GM12878 (cell line): ENCODE measurements around the gene DCAF5. TPM values are rescaled to one million over a fixed set of nuclear protein-coding genes. Genes with fewer than 3 reads are reported as not detected.

Experiments used
- ATAC-seq: fragments of 200-7000 bp; cut with Tn5 transposase; 3 replicates; pipeline ENCODE4 v1.9.1; 2020; ENCODE audit warnings: mild to moderate bottlenecking, moderate library complexity
- BruUV-seq: library from RNA; stranded (reverse); fragments of 400-500 nt; replicated peaks from 2 replicates; lab custom pipeline; 2021; lab: Mats Ljungman, UMichigan
- CTCF ChIA-PET: fragments of 300-600 bp; sonication (Branson Sonifier 250); formaldehyde crosslinking; extraction: SDS; loops from one replicate; lab custom pipeline; 2021; ENCODE audit warnings: inconsistent platforms; lab: Yijun Ruan, JAX
- POLR2A ChIA-PET: fragments of 350-600 bp; formaldehyde crosslinking; extraction: SDS; loops from one replicate; lab custom pipeline; 2021; ENCODE audit warnings: inconsistent platforms; lab: Charles Lee
- RAD21 ChIA-PET: fragments of 300-600 bp; sonication (Branson Sonifier 250); formaldehyde crosslinking; loops from one replicate; lab custom pipeline; 2023; ENCODE audit warnings: antibody characterized with exemption; ENCODE audit not compliant: unreplicated experiment; lab: Charles Lee
- SMC1A ChIA-PET: fragments of 300-600 bp; sonication (Branson Sonifier 250); formaldehyde crosslinking; loops from one replicate; lab custom pipeline; 2023; ENCODE audit not compliant: unreplicated experiment, uncharacterized antibody; lab: Charles Lee
- DNase-seq: peaks from one replicate; pipeline ENCODE4 v3.0.0-alpha.2; 2011; ENCODE audit warnings: low read depth, low spot score
- FAIRE-seq: peaks from 3 replicates; lab custom pipeline; 2011; peaks lifted over from hg19 to GRCh38; lab: Jason Lieb, UNC
- H2AFZ ChIP-seq: 2 replicates; pipeline ENCODE4 v1.6.0; 2011; ENCODE audit warnings: low read depth, low read length, control low read depth; ENCODE audit not compliant: control insufficient read depth
- H3K27ac ChIP-seq: 2 replicates; pipeline ENCODE4 v1.5.1; 2011; ENCODE audit warnings: control low read depth; ENCODE audit not compliant: control insufficient read depth, insufficient read depth
- H3K27me3 ChIP-seq, 2 experiments: replicated peaks in 1 of 2; 2 replicates each; pipeline versions ENCODE4 v1.6.0 to v1.6.1; 2011; ENCODE audit warnings: low read length in 1 of 2; ENCODE audit not compliant: control insufficient read depth in 2 of 2, insufficient read depth in 2 of 2
- H3K36me3 ChIP-seq, 2 experiments: 2 replicates each; pipeline ENCODE4 v1.5.1; 2011; ENCODE audit warnings: low read length in 1 of 2; ENCODE audit not compliant: control insufficient read depth in 2 of 2, insufficient read depth in 2 of 2
- H3K4me1 ChIP-seq: 2 replicates; pipeline ENCODE4 v1.6.1; 2011; ENCODE audit warnings: mild to moderate bottlenecking, low read length, moderate library complexity, mixed read lengths; ENCODE audit not compliant: control insufficient read depth, insufficient read depth
- H3K4me2 ChIP-seq: 2 replicates; pipeline ENCODE4 v1.6.0; 2011; ENCODE audit warnings: control low read depth; ENCODE audit not compliant: control insufficient read depth, insufficient read depth
- H3K4me3 ChIP-seq: fragments of 200-600 bp; sonication (generic); 2 replicates; pipeline ENCODE4 v1.5.1; 2016
- H3K79me2 ChIP-seq: 2 replicates; pipeline ENCODE4 v1.6.0; 2011; ENCODE audit warnings: low read length; ENCODE audit not compliant: control insufficient read depth, insufficient read depth
- H3K9ac ChIP-seq: 2 replicates; pipeline ENCODE4 v1.8.0; 2011; ENCODE audit warnings: low read length, control low read depth, mixed read lengths; ENCODE audit not compliant: control insufficient read depth, insufficient read depth
- H3K9me3 ChIP-seq: replicated peaks from 3 replicates; pipeline ENCODE4 v1.5.1; 2011; ENCODE audit warnings: mild to moderate bottlenecking, low read length; ENCODE audit not compliant: control insufficient read depth, insufficient read depth
- H4K20me1 ChIP-seq: 2 replicates; pipeline ENCODE4 v1.6.0; 2011; ENCODE audit not compliant: control insufficient read depth, insufficient read depth
- CBFB ChIP-seq: IDR thresholded peaks from 2 replicates; pipeline ENCODE4 v1.6.1; 2016; ENCODE audit warnings: antibody characterized with exemption, low read depth
- CBX5 ChIP-seq: sonication (generic); IDR thresholded peaks from 2 replicates; pipeline ENCODE4 v1.6.1; 2016; ENCODE audit warnings: low read depth, moderate library complexity, mild to moderate bottlenecking, inconsistent platforms
- HDAC6 ChIP-seq: fragments of 200-600 bp; sonication (generic); IDR thresholded peaks from one replicate; pipeline ENCODE4 v1.8.0; 2017; ENCODE audit warnings: antibody characterized with exemption; ENCODE audit not compliant: unreplicated experiment
- HDGF ChIP-seq: fragments of 450-650 bp; IDR thresholded peaks from 2 replicates; pipeline ENCODE4 v1.6.1; 2016; ENCODE audit warnings: antibody characterized with exemption
- MEF2B ChIP-seq: fragments of 450-650 bp; IDR thresholded peaks from 2 replicates; pipeline ENCODE4 v1.6.1; 2018; ENCODE audit warnings: mild to moderate bottlenecking, moderate library complexity; ENCODE audit not compliant: partially characterized antibody, poor library complexity, severe bottlenecking
- NFYB ChIP-seq: IDR thresholded peaks from 2 replicates; pipeline ENCODE4 v1.6.1; 2011; ENCODE audit warnings: low read depth, mild to moderate bottlenecking, low read length, improper control_type of control experiment, moderate library complexity; ENCODE audit not compliant: insufficient read depth
- RUNX3 ChIP-seq: IDR thresholded peaks from 2 replicates; pipeline ENCODE4 v1.6.1; 2012; ENCODE audit warnings: low read length, inconsistent platforms
- SMAD1 ChIP-seq: fragments of 450-650 bp; IDR thresholded peaks from 2 replicates; pipeline ENCODE4 v1.6.1; 2018; ENCODE audit warnings: mild to moderate bottlenecking, low read depth; ENCODE audit not compliant: partially characterized antibody
- SP1 ChIP-seq: IDR thresholded peaks from one replicate; pipeline ENCODE4 v1.6.1; 2011; ENCODE audit warnings: low read depth, low read length
- TAF1 ChIP-seq: IDR thresholded peaks from 2 replicates; pipeline ENCODE4 v1.6.1; 2011; ENCODE audit warnings: mild to moderate bottlenecking, low read depth, low read length, borderline replicate concordance
- YY1 ChIP-seq: IDR thresholded peaks from 2 replicates; pipeline ENCODE4 v1.6.1; 2011; ENCODE audit warnings: low read depth, mild to moderate bottlenecking, low read length
- ZBED1 ChIP-seq: IDR thresholded peaks from 2 replicates; pipeline ENCODE4 v1.6.1; 2016; ENCODE audit warnings: borderline replicate concordance
- ZSCAN29 ChIP-seq: fragments of 450-650 bp; IDR thresholded peaks from 2 replicates; pipeline ENCODE4 v1.6.1; 2017; ENCODE audit warnings: mild to moderate bottlenecking, moderate library complexity
- WGBS: methylation state at CpG from one replicate; pipeline ENCODE4 v1.1.6; 2016; ENCODE audit warnings: low lambda C conversion rate; ENCODE audit not compliant: insufficient replicate concordance, insufficient coverage; ENCODE audit errors: missing lambda C conversion rate; 5-methylcytosine and 5-hydroxymethylcytosine counted together
- in situ Hi-C: fragments of 300-500 bp; cut with MboI; formaldehyde crosslinking; loops from 9 replicates; pipeline ENCODE4 v1.14.3; 2018; ENCODE audit warnings: mixed read lengths
- intact Hi-C: fragments of 100-400 bp; cut with micrococcal nuclease; formaldehyde crosslinking; loops from one replicate; pipeline ENCODE4 v1.14.2; 2022; ENCODE audit not compliant: unreplicated experiment
- polyA plus RNA-seq, 11 experiments: library from polyadenylated mRNA; depleted of rRNA in 4 of 11; unstranded in 6 of 11; stranded (reverse) in 5 of 11; fragments of >200 nt; fragmentation: Nextera tagmentation in 4 of 11; fragmentation: Illumina TruSeq in 1 of 11; extraction: Ambion mirVana in 4 of 11; extraction: Trizol in 1 of 11; gene quantifications; 1 replicate in 1 of 11; 2 replicates in 10 of 11; pipeline versions ENCODE4 v1.2.1 to v1.2.3, GENCODE V29; 2011 to 2016; ENCODE audit warnings: inconsistent platforms in 2 of 11, missing spikeins in 2 of 11, low read depth in 1 of 11
- total RNA-seq, 4 experiments: library from RNA; depleted of rRNA in 3 of 4; stranded (reverse); fragments of >200 nt in 3 of 4; fragmentation: Illumina TruSeq in 1 of 4; extraction: Trizol in 1 of 4; gene quantifications; 2 replicates each; pipeline versions ENCODE4 v1.2.1 to v1.2.3, GENCODE V29; 2013 to 2021
- TF ChIP-seq, protein P1 (sequence below): IDR thresholded peaks from 2 replicates; pipeline ENCODE4 v1.6.1; 2011; ENCODE audit warnings: low read depth, mild to moderate bottlenecking, low read length, moderate library complexity, borderline replicate concordance; ENCODE audit errors: extremely low read depth
- TF ChIP-seq, protein P2 (sequence below): IDR thresholded peaks from 2 replicates; pipeline ENCODE4 v1.6.1; 2012; ENCODE audit warnings: improper control_type of control experiment, low read depth, low read length; ENCODE audit not compliant: insufficient replicate concordance
- TF ChIP-seq, protein P3 (sequence below): fragments of 150-350 bp; IDR thresholded peaks from 2 replicates; pipeline ENCODE4 v1.6.1; 2014; ENCODE audit warnings: mild to moderate bottlenecking, low read depth, low read length

The DCAF5 gene
- total and polyA plus RNA-seq, 10 of the 15 experiments (the other 5 are each of a cell fraction or from before 2014, with no cell fraction given), result 6.8 to 38.1 (median 19.1) TPM

DNA sequence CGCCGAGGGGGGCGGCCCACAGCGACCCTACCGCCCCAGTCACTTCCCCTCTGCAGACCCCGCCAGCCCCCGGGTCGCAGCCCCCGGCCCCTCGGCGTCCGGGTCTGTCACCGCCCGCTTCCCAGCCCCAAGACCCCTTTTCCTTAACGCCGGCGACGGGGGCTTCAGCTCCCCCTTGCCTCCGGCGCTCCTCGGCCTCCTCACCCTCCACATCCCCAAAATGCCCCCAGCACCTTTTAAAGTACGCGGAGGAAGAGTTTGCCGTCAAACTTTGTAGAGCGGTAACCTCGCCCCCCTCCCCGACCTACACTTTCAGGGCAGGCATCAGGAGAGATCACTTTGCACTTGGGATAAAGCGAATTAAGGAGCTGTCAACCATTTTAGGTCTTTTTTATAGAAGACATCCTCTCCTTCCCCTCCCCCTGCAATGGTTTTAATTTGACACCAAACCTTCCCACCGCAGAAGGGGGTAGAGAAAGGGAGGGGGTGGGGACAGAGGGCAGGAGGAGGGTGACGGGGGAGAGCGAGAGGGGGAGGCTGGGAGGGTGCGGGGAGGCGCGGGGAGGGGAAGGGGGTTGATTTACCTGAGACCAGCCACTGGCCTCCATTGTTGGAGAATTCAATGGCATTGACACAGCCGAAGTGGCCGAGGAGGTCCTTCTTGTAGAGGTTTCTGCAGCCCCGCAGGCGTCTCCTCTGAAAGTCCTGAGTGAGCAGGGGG, 578 bp downstream of the DCAF5 start:
- Histone ChIP-seq H3K4me3 (peak overlapping the region; percentile 96), H3K79me2 (peaks cover 44% of the 10 kb centered on the region), H3K27ac (peak overlapping the region; percentile 90), H3K9ac (peak overlapping the region; percentile 93), H3K4me1 (peaks cover 8% of the 10 kb centered on the region; the same call in 1 of the 2 replicates), H3K27me3 (peaks cover 1 to 5% of the 10 kb centered on the region in 2 experiments; a peak in 1 of 4 replicates), H3K36me3 (peaks cover 0 to 8% of the 10 kb centered on the region in 2 experiments; a peak in 2 of 4 replicates), H3K9me3 (no peaks in the 10 kb centered on the region), H4K20me1 (no peaks in the 10 kb centered on the region), H2AFZ (peak overlapping the region; percentile 82), H3K4me2 (peak overlapping the region; percentile 77)
- DNase-seq, result no peak
- peak; percentile 27 for ATAC-seq
- ChIA-PET POLR2A (interaction anchor here (0.5 to 2.2 kb wide), 3 partner anchors 22 to 294 kb away, joined by 3 to 10 read pairs (median 6); no protein-coding TSS in a partner anchor), RAD21 (interaction anchor here (1.0 to 2.2 kb wide), 2 partner anchors 21 to 39 kb away, joined by 6 read pairs; partner anchors contain the start of gene EXD2), SMC1A (interaction anchor here (5.3 kb wide), 1 partner anchor 22 kb away, joined by 40 read pairs; no protein-coding TSS in a partner anchor), CTCF (interaction anchor here (0.7 to 3.5 kb wide), 6 partner anchors 9 to 998 kb away, joined by 3 to 43 read pairs (median 3); no protein-coding TSS in a partner anchor)
- in situ Hi-C loops (no loop called here), intact Hi-C loops (loop anchor here (5.0 kb wide), 1 partner anchor 40 kb away; the partner anchor contains the start of gene EXD2)
- no peak for FAIRE-seq
- BruUV-seq, result no TSS peak
- WGBS, result under 1% methylated on average over 30 of the region's 38 CpGs
- TF ChIP-seq, protein P1, sequence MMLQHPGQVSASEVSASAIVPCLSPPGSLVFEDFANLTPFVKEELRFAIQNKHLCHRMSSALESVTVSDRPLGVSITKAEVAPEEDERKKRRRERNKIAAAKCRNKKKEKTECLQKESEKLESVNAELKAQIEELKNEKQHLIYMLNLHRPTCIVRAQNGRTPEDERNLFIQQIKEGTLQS, result no peak
- TF ChIP-seq, protein P2, sequence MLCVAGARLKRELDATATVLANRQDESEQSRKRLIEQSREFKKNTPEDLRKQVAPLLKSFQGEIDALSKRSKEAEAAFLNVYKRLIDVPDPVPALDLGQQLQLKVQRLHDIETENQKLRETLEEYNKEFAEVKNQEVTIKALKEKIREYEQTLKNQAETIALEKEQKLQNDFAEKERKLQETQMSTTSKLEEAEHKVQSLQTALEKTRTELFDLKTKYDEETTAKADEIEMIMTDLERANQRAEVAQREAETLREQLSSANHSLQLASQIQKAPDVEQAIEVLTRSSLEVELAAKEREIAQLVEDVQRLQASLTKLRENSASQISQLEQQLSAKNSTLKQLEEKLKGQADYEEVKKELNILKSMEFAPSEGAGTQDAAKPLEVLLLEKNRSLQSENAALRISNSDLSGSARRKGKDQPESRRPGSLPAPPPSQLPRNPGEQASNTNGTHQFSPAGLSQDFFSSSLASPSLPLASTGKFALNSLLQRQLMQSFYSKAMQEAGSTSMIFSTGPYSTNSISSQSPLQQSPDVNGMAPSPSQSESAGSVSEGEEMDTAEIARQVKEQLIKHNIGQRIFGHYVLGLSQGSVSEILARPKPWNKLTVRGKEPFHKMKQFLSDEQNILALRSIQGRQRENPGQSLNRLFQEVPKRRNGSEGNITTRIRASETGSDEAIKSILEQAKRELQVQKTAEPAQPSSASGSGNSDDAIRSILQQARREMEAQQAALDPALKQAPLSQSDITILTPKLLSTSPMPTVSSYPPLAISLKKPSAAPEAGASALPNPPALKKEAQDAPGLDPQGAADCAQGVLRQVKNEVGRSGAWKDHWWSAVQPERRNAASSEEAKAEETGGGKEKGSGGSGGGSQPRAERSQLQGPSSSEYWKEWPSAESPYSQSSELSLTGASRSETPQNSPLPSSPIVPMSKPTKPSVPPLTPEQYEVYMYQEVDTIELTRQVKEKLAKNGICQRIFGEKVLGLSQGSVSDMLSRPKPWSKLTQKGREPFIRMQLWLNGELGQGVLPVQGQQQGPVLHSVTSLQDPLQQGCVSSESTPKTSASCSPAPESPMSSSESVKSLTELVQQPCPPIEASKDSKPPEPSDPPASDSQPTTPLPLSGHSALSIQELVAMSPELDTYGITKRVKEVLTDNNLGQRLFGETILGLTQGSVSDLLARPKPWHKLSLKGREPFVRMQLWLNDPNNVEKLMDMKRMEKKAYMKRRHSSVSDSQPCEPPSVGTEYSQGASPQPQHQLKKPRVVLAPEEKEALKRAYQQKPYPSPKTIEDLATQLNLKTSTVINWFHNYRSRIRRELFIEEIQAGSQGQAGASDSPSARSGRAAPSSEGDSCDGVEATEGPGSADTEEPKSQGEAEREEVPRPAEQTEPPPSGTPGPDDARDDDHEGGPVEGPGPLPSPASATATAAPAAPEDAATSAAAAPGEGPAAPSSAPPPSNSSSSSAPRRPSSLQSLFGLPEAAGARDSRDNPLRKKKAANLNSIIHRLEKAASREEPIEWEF, result no peak
- TF ChIP-seq HDGF, result no peak
- TF ChIP-seq ZBED1, result no peak
- TF ChIP-seq SMAD1, result peak; percentile 30
- TF ChIP-seq RUNX3, result peak; percentile 70; the same call in 1 of the 2 replicates
- no peak for TF ChIP-seq TAF1
- TF ChIP-seq ZSCAN29, result no peak
- no peak for TF ChIP-seq SP1
- peak; percentile 0; the same call in 1 of the 2 replicates for TF ChIP-seq YY1
- no peak for TF ChIP-seq CBFB
- no peak for TF ChIP-seq MEF2B
- no peak for TF ChIP-seq HDAC6
- no peak for TF ChIP-seq NFYB
- TF ChIP-seq, protein P3, sequence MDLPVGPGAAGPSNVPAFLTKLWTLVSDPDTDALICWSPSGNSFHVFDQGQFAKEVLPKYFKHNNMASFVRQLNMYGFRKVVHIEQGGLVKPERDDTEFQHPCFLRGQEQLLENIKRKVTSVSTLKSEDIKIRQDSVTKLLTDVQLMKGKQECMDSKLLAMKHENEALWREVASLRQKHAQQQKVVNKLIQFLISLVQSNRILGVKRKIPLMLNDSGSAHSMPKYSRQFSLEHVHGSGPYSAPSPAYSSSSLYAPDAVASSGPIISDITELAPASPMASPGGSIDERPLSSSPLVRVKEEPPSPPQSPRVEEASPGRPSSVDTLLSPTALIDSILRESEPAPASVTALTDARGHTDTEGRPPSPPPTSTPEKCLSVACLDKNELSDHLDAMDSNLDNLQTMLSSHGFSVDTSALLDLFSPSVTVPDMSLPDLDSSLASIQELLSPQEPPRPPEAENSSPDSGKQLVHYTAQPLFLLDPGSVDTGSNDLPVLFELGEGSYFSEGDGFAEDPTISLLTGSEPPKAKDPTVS, result no peak
- no peak for TF ChIP-seq CBX5
